Femur (tissue), 1 donor: ENCODE data around the gene SND1.
"Not testable (repeated sequence)": the region's sequence is repeated elsewhere in the genome, so short reads cannot be mapped to it uniquely, and the experiment has no call there.

Experiments used
- DNase-seq: peaks from one replicate; pipeline ENCODE4 v3.0.0-alpha.2; 2017

SND1 gene

GRCh38 chr7:128108641-128109423 is 456.8 kb downstream of the SND1 start:
- DNase-seq = peak; percentile 19

- not testable (repeated sequence) for DNase-seq
Measured at GRCh38 chr7:128109424-128109969, 457.5 kb downstream of the SND1 start.

GRCh38 chr7:128110641-128111364 is 458.8 kb downstream of the SND1 start:
- no peak for DNase-seq

- DNase-seq = no peak
Measured at GRCh38 chr7:128112018-128112780, 460.2 kb downstream of the SND1 start.

GRCh38 chr7:128112781-128113221 is 460.8 kb downstream of the SND1 start:
- peak; percentile 10 for DNase-seq

- DNase-seq = peak; percentile 3
Measured at GRCh38 chr7:128113839-128114238, 461.8 kb downstream of the SND1 start.

GRCh38 chr7:128114806-128115205 is 462.8 kb downstream of the SND1 start:
- no peak for DNase-seq

GRCh38 chr7:128115336-128115820 is 463.4 kb downstream of the SND1 start:
- DNase-seq = peak; percentile 8

- DNase-seq = peak; percentile 10
Measured at GRCh38 chr7:128115821-128116723, 464.1 kb downstream of the SND1 start.

GRCh38 chr7:128116740-128117139 is 464.7 kb downstream of the SND1 start:
- DNase-seq = peak; percentile 9

- no peak for DNase-seq
Measured at GRCh38 chr7:128117691-128118090, 465.7 kb downstream of the SND1 start.

GRCh38 chr7:128119036-128119435 is 467.0 kb downstream of the SND1 start:
- DNase-seq = no peak

GRCh38 chr7:128120116-128120515 is 468.1 kb downstream of the SND1 start:
- DNase-seq = no peak

GRCh38 chr7:128120976-128121490 is 469.0 kb downstream of the SND1 start:
- no peak for DNase-seq

- DNase-seq = peak; percentile 64
Measured at GRCh38 chr7:128121711-128122530, 469.9 kb downstream of the SND1 start.

- DNase-seq = no peak
Measured at GRCh38 chr7:128122576-128123290, 470.7 kb downstream of the SND1 start.

- DNase-seq = no peak
Measured at GRCh38 chr7:128123291-128124037, 471.5 kb downstream of the SND1 start.

- no peak for DNase-seq
Measured at GRCh38 chr7:128124786-128125185, 472.8 kb downstream of the SND1 start.

GRCh38 chr7:128125816-128126215 is 473.8 kb downstream of the SND1 start:
- no peak for DNase-seq
